ENCODE measurements around the gene FREY1.

The FREY1 gene

GRCh38 chr11:45924036-45924915 is 17.2 kb upstream of the FREY1 start:
- Histone ChIP-seq H3K4me2 (ENCODE audit: low read length) (no peak overlapping the region), H2AFZ (no peak overlapping the region), H3K9me3 (ENCODE audit: control insufficient read depth, low read length) (no peaks in the 10 kb centered on the region), H3K79me2 (no peaks in the 10 kb centered on the region), H3K4me1 (peaks cover 5% of the 10 kb centered on the region), H3K36me3 (ENCODE audit: control insufficient read depth, insufficient read depth, low read length) (no peaks in the 10 kb centered on the region), H3K4me3 (ENCODE audit: low read depth, low read length) (no peak overlapping the region), H3K27ac (no peak overlapping the region), H3K9ac (no peak overlapping the region), H3K27me3 (ENCODE audit: control insufficient read depth, insufficient read depth, low read length) (no peaks in the 10 kb centered on the region)
- TF ChIP-seq CTCF (IDR thresholded peaks at IDR 0.05): no peak

- peak within 1 kb of the TSS; percentile 49 for H3K9ac ChIP-seq
- H3K79me2 ChIP-seq: no peaks in the 10 kb centered on the region
- peak within 1 kb of the TSS; percentile 45 for H3K4me2 ChIP-seq (ENCODE audit: low read length)
- H3K4me1 ChIP-seq: peaks cover 5% of the 10 kb centered on the region
- H3K27ac ChIP-seq: peak within 1 kb of the TSS; percentile 87
- peak within 1 kb of the TSS; percentile 47 for H3K4me3 ChIP-seq (ENCODE audit: low read depth, low read length)
- peak within 1 kb of the TSS; percentile 76 for H2AFZ ChIP-seq
- H3K27me3 ChIP-seq (ENCODE audit: control insufficient read depth, insufficient read depth, low read length): no peaks in the 10 kb centered on the region
- no peaks in the 10 kb centered on the region for H3K9me3 ChIP-seq (ENCODE audit: control insufficient read depth, low read length)
- no peak for TF ChIP-seq CTCF (IDR thresholded peaks at IDR 0.05)
- H3K36me3 ChIP-seq (ENCODE audit: control insufficient read depth, insufficient read depth, low read length): no peaks in the 10 kb centered on the region
These were observed 15.5 kb upstream of the FREY1 start, which contains the start of gene LARGE2 for GRCh38 chr11:45922425-45923082. Gene LARGE2, plus strand, starts transcription at chr11:45922656. Its CDS starts 227 bp downstream, at chr11:45922883.

- H3K4me1 ChIP-seq: peaks cover 5% of the 10 kb centered on the region
- peak overlapping the region; percentile 87 for H3K27ac ChIP-seq
- peak overlapping the region; percentile 76 for H2AFZ ChIP-seq
- H3K4me3 ChIP-seq (ENCODE audit: low read depth, low read length): peak overlapping the region; percentile 47
- TF ChIP-seq CTCF (IDR thresholded peaks at IDR 0.05): no peak
- H3K27me3 ChIP-seq (ENCODE audit: control insufficient read depth, insufficient read depth, low read length): no peaks in the 10 kb centered on the region
- H3K9me3 ChIP-seq (ENCODE audit: control insufficient read depth, low read length): no peaks in the 10 kb centered on the region
- no peaks in the 10 kb centered on the region for H3K79me2 ChIP-seq
- peak overlapping the region; percentile 45 for H3K4me2 ChIP-seq (ENCODE audit: low read length)
- no peaks in the 10 kb centered on the region for H3K36me3 ChIP-seq (ENCODE audit: control insufficient read depth, insufficient read depth, low read length)
- H3K9ac ChIP-seq: peak overlapping the region; percentile 49
These were observed 14.7 kb upstream of the FREY1 start for GRCh38 chr11:45921561-45922424.

- H3K9me3 ChIP-seq (ENCODE audit: control insufficient read depth, low read length): no peaks in the 10 kb centered on the region
- H3K27ac ChIP-seq: peak overlapping the region; percentile 87
- H3K9ac ChIP-seq: no peak overlapping the region
- no peaks in the 10 kb centered on the region for H3K27me3 ChIP-seq (ENCODE audit: control insufficient read depth, insufficient read depth, low read length)
- peaks cover 5% of the 10 kb centered on the region for H3K4me1 ChIP-seq
- peak overlapping the region; percentile 76 for H2AFZ ChIP-seq
- H3K36me3 ChIP-seq (ENCODE audit: control insufficient read depth, insufficient read depth, low read length): no peaks in the 10 kb centered on the region
- no peak overlapping the region for H3K4me3 ChIP-seq (ENCODE audit: low read depth, low read length)
- no peak for TF ChIP-seq CTCF (IDR thresholded peaks at IDR 0.05)
- H3K4me2 ChIP-seq (ENCODE audit: low read length): peak overlapping the region; percentile 45
- H3K79me2 ChIP-seq: no peaks in the 10 kb centered on the region
These were observed 13.7 kb upstream of the FREY1 start for GRCh38 chr11:45920531-45921477.

All from parathyroid adenoma (tissue), 2 donors.